Panc1 (cell line): Measurements from ENCODE around the gene SEC31B. TPM values are rescaled to one million over a fixed set of nuclear protein-coding genes. Genes with fewer than 3 reads are reported as not detected.

Experiments
- ATAC-seq: fragments of 200-7000 bp; cut with Tn5 transposase; 2 replicates; pipeline ENCODE4 v1.9.1; 2020; ENCODE audit warnings: mild to moderate bottlenecking, moderate library complexity
- BruUV-seq: library from RNA; stranded (reverse); fragments of 400-500 nt; replicated peaks from 2 replicates; lab custom pipeline; 2021; lab: Mats Ljungman, UMichigan
- CTCF ChIA-PET: fragments of 300-600 bp; sonication (Branson Sonifier 250); formaldehyde crosslinking; loops from one replicate; lab custom pipeline; 2022; ENCODE audit warnings: antibody characterized with exemption; lab: Charles Lee
- POLR2A ChIA-PET: fragments of 300-600 bp; sonication (Branson Sonifier 250); formaldehyde crosslinking; loops from one replicate; lab custom pipeline; 2022; ENCODE audit warnings: antibody characterized with exemption; lab: Charles Lee
- DNase-seq: peaks from one replicate; pipeline ENCODE4 v3.0.0-alpha.2; 2010; ENCODE audit warnings: low read depth, low spot score
- H3K27ac ChIP-seq: 2 replicates; pipeline ENCODE4 v1.5.1; 2011; ENCODE audit warnings: mild to moderate bottlenecking, low read length, inconsistent platforms
- H3K27me3 ChIP-seq: fragments of 200-500 bp; sonication (Bioruptor generic); 2 replicates; pipeline ENCODE4 v1.6.0; 2014; ENCODE audit warnings: low read length, inconsistent platforms; ENCODE audit not compliant: control insufficient read depth, insufficient read depth
- H3K36me3 ChIP-seq: fragments of 200-500 bp; sonication (Bioruptor generic); 2 replicates; pipeline ENCODE4 v1.5.1; 2014; ENCODE audit warnings: inconsistent platforms, mild to moderate bottlenecking, low read length, moderate library complexity; ENCODE audit not compliant: control insufficient read depth, insufficient read depth
- H3K4me1 ChIP-seq: 2 replicates; pipeline ENCODE4 v1.5.1; 2011; ENCODE audit warnings: inconsistent platforms, mild to moderate bottlenecking, low read length, moderate library complexity; ENCODE audit not compliant: control insufficient read depth, insufficient read depth
- H3K4me3 ChIP-seq, 2 experiments: 2 replicates each; pipeline ENCODE4 v1.5.1; 2011 to 2012; ENCODE audit warnings: low read depth in 2 of 2, low read length in 2 of 2, mild to moderate bottlenecking in 2 of 2, inconsistent platforms in 1 of 2, moderate library complexity in 1 of 2
- H3K9me3 ChIP-seq: fragments of 200-500 bp; sonication (Bioruptor generic); 2 replicates; pipeline ENCODE4 v1.5.1; 2014; ENCODE audit warnings: low read depth, mild to moderate bottlenecking, inconsistent platforms, low read length, moderate library complexity; ENCODE audit not compliant: control insufficient read depth, insufficient read depth
- POLR2AphosphoS5 ChIP-seq: IDR thresholded peaks from 2 replicates; pipeline ENCODE4 v1.6.1; 2012; ENCODE audit warnings: mild to moderate bottlenecking, low read depth, low read length, moderate library complexity
- SIN3A ChIP-seq: IDR thresholded peaks from 2 replicates; pipeline ENCODE4 v1.6.1; 2012; ENCODE audit warnings: low read depth, mild to moderate bottlenecking, low read length, moderate library complexity, borderline replicate concordance; ENCODE audit not compliant: insufficient read depth
- TCF7L2 ChIP-seq: IDR thresholded peaks from 2 replicates; pipeline ENCODE4 v1.6.1; 2011; ENCODE audit warnings: mild to moderate bottlenecking, low read depth, low read length, inconsistent platforms
- in situ Hi-C: cut with HindIII; loops from 2 replicates; pipeline ENCODE4 v1.10.0; 2016; ENCODE audit warnings: low sequenced_read_pairs, low pct_unique_long_range_greater_than_20kb
- intact Hi-C: fragments of 100-400 bp; cut with micrococcal nuclease; formaldehyde crosslinking; loops from one replicate; pipeline ENCODE4 v1.10.0; 2022; ENCODE audit not compliant: unreplicated experiment
- total RNA-seq: library from RNA; stranded (reverse); gene quantifications from one replicate; pipeline ENCODE4 v1.2.1, GENCODE V29; 2021; ENCODE audit not compliant: unreplicated experiment
- TF ChIP-seq, protein P1 (sequence below), 2 experiments: IDR thresholded peaks; 2 replicates each; pipeline ENCODE4 v1.6.1; 2011 to 2012; ENCODE audit warnings: low read depth in 2 of 2, control low read depth in 1 of 2, low read length in 1 of 2, mild to moderate bottlenecking in 1 of 2, moderate library complexity in 1 of 2; ENCODE audit not compliant: insufficient read depth in 1 of 2
- TF ChIP-seq, protein P2 (sequence below): fragments of 450-650 bp; IDR thresholded peaks from 2 replicates; pipeline ENCODE4 v1.5.1; 2017; ENCODE audit warnings: mild to moderate bottlenecking

SEC31B gene
- total RNA-seq, 1 experiment from 2014 or later, result 17.8 TPM

- Histone ChIP-seq H3K27me3 (no peaks in the 10 kb centered on the region), H3K4me3 (no peak overlapping the region), H3K9me3 (no peaks in the 10 kb centered on the region), H3K27ac (no peak overlapping the region), H3K4me1 (no peaks in the 10 kb centered on the region), H3K36me3 (no peaks in the 10 kb centered on the region)
- in situ Hi-C loops (no loop called here), intact Hi-C loops (no loop called here)
- CTCF ChIA-PET, result interaction anchor here (0.6 kb wide), 1 partner anchor 363 kb away, joined by 3 read pairs; no protein-coding TSS in a partner anchor
- POLR2A ChIA-PET, result no interaction called here
- no peak for ATAC-seq
- TF ChIP-seq TCF7L2 (no peak), SIN3A (no peak), POLR2AphosphoS5 (no peak)
- TF ChIP-seq, protein P1, sequence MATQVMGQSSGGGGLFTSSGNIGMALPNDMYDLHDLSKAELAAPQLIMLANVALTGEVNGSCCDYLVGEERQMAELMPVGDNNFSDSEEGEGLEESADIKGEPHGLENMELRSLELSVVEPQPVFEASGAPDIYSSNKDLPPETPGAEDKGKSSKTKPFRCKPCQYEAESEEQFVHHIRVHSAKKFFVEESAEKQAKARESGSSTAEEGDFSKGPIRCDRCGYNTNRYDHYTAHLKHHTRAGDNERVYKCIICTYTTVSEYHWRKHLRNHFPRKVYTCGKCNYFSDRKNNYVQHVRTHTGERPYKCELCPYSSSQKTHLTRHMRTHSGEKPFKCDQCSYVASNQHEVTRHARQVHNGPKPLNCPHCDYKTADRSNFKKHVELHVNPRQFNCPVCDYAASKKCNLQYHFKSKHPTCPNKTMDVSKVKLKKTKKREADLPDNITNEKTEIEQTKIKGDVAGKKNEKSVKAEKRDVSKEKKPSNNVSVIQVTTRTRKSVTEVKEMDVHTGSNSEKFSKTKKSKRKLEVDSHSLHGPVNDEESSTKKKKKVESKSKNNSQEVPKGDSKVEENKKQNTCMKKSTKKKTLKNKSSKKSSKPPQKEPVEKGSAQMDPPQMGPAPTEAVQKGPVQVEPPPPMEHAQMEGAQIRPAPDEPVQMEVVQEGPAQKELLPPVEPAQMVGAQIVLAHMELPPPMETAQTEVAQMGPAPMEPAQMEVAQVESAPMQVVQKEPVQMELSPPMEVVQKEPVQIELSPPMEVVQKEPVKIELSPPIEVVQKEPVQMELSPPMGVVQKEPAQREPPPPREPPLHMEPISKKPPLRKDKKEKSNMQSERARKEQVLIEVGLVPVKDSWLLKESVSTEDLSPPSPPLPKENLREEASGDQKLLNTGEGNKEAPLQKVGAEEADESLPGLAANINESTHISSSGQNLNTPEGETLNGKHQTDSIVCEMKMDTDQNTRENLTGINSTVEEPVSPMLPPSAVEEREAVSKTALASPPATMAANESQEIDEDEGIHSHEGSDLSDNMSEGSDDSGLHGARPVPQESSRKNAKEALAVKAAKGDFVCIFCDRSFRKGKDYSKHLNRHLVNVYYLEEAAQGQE (IDR thresholded peaks at IDR 0.05; ENCODE audit: insufficient read depth in 1 of 2, low read depth in 2 of 2, low read length in 1 of 2), result no peak
- TF ChIP-seq, protein P2, sequence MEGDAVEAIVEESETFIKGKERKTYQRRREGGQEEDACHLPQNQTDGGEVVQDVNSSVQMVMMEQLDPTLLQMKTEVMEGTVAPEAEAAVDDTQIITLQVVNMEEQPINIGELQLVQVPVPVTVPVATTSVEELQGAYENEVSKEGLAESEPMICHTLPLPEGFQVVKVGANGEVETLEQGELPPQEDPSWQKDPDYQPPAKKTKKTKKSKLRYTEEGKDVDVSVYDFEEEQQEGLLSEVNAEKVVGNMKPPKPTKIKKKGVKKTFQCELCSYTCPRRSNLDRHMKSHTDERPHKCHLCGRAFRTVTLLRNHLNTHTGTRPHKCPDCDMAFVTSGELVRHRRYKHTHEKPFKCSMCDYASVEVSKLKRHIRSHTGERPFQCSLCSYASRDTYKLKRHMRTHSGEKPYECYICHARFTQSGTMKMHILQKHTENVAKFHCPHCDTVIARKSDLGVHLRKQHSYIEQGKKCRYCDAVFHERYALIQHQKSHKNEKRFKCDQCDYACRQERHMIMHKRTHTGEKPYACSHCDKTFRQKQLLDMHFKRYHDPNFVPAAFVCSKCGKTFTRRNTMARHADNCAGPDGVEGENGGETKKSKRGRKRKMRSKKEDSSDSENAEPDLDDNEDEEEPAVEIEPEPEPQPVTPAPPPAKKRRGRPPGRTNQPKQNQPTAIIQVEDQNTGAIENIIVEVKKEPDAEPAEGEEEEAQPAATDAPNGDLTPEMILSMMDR, result no peak
- BruUV-seq, result no TSS peak
- no peak for DNase-seq
Observed at GRCh38 chr10:100515612-100516011, 4.0 kb downstream of the SEC31B start.

GRCh38 chr10:100510533-100511308 lies 8.9 kb downstream of the SEC31B start:
- no peaks in the 10 kb centered on the region for H3K36me3 ChIP-seq
- H3K4me1 ChIP-seq, result no peaks in the 10 kb centered on the region
- ChIA-PET POLR2A (no interaction called here), CTCF (interaction anchor here (0.6 to 1.4 kb wide), 3 partner anchors 8 to 118 kb away, joined by 5 to 7 read pairs (median 5); no protein-coding TSS in a partner anchor)
- no TSS peak for BruUV-seq
- ATAC-seq (no peak), DNase-seq (no peak)
- no peaks in the 10 kb centered on the region for H3K9me3 ChIP-seq
- H3K27me3 ChIP-seq, result no peaks in the 10 kb centered on the region
- TF ChIP-seq, protein P2, result no peak
- no peak for TF ChIP-seq SIN3A
- no peak for TF ChIP-seq POLR2AphosphoS5
- TF ChIP-seq TCF7L2, result no peak
- TF ChIP-seq, protein P1 (IDR thresholded peaks at IDR 0.05; ENCODE audit: insufficient read depth in 1 of 2, low read depth in 2 of 2, low read length in 1 of 2), result no peak
- H3K4me3 ChIP-seq, result no peak overlapping the region
- in situ Hi-C loops, result no loop called here
- intact Hi-C loops, result no loop called here
- H3K27ac ChIP-seq, result no peak overlapping the region
